K562 (cell line): ENCODE data around the gene GKN1.

Experiments
- RBBP5 ChIP-seq: fragments of 200-600 bp; sonication (generic); IDR thresholded peaks from 2 replicates; pipeline ENCODE4 v1.6.1; 2012; ENCODE audit warnings: borderline replicate concordance, mild to moderate bottlenecking, low read length, control low read depth, inconsistent platforms; ENCODE audit not compliant: insufficient read depth, poor library complexity, severe bottlenecking
- SOX6 ChIP-seq: fragments of 450-650 bp; IDR thresholded peaks from 2 replicates; pipeline ENCODE4 v1.6.1; 2014; ENCODE audit warnings: mild to moderate bottlenecking
- SP1 ChIP-seq: sonication (generic); formaldehyde crosslinking; IDR thresholded peaks from 2 replicates; pipeline ENCODE4 v1.8.1; 2022; ENCODE audit warnings: mild to moderate bottlenecking, missing genetic modification reagents
- TF ChIP-seq, protein P1 (sequence below), 2 experiments: fragments of 150-350 bp in 1 of 2; IDR thresholded peaks; 2 replicates each; pipeline ENCODE4 v1.6.1; 2012 to 2016; ENCODE audit warnings: low read depth in 2 of 2, low read length in 2 of 2, mild to moderate bottlenecking in 1 of 2, moderate library complexity in 1 of 2
- TF ChIP-seq, protein P2 (sequence below): fragments of 450-650 bp; formaldehyde crosslinking; IDR thresholded peaks from 2 replicates; pipeline ENCODE4 v1.4.0; 2022; ENCODE audit warnings: mild to moderate bottlenecking, moderate library complexity
- TF ChIP-seq, protein P3 (sequence below), 3 experiments: IDR thresholded peaks in 2 of 3; conservative IDR thresholded peaks in 1 of 3; 2 replicates each; pipeline ENCODE4 v1.5.1; 2011 to 2012; ENCODE audit warnings: low read length in 3 of 3, mild to moderate bottlenecking in 3 of 3, control low read depth in 2 of 3, improper control_type of control experiment in 1 of 3, inconsistent platforms in 1 of 3, low read depth in 1 of 3, mixed read lengths in 1 of 3, moderate library complexity in 1 of 3; ENCODE audit not compliant: insufficient read depth in 2 of 3

DNA sequence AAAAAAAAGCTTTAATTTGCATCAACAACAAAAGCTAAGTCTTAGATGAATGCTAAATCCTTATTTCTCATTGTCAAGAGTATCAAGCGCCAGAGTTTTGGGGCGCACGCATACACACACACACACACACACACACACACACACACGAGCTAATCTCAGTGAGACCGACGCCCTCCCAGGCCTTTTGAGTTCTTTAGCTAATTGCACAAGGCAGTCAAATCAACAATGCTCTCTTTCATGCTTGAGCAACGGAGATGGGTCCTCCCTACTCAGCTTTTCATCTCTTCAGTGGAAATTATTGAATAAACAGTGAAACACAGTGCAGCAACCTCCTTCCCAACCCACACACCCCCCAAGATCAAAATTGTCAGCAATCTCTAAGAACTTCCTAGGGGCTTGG is 19.2 kb downstream of the GKN1 start:
- TF ChIP-seq SP1 (CRISPR knock-in tag) (no peak), SOX6 (no peak), RBBP5 (no peak)
- TF ChIP-seq, protein P1, sequence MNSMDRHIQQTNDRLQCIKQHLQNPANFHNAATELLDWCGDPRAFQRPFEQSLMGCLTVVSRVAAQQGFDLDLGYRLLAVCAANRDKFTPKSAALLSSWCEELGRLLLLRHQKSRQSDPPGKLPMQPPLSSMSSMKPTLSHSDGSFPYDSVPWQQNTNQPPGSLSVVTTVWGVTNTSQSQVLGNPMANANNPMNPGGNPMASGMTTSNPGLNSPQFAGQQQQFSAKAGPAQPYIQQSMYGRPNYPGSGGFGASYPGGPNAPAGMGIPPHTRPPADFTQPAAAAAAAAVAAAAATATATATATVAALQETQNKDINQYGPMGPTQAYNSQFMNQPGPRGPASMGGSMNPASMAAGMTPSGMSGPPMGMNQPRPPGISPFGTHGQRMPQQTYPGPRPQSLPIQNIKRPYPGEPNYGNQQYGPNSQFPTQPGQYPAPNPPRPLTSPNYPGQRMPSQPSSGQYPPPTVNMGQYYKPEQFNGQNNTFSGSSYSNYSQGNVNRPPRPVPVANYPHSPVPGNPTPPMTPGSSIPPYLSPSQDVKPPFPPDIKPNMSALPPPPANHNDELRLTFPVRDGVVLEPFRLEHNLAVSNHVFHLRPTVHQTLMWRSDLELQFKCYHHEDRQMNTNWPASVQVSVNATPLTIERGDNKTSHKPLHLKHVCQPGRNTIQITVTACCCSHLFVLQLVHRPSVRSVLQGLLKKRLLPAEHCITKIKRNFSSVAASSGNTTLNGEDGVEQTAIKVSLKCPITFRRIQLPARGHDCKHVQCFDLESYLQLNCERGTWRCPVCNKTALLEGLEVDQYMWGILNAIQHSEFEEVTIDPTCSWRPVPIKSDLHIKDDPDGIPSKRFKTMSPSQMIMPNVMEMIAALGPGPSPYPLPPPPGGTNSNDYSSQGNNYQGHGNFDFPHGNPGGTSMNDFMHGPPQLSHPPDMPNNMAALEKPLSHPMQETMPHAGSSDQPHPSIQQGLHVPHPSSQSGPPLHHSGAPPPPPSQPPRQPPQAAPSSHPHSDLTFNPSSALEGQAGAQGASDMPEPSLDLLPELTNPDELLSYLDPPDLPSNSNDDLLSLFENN (IDR thresholded peaks at IDR 0.05; ENCODE audit: low read depth in 2 of 2, low read length in 2 of 2): no peak
- TF ChIP-seq, protein P2, sequence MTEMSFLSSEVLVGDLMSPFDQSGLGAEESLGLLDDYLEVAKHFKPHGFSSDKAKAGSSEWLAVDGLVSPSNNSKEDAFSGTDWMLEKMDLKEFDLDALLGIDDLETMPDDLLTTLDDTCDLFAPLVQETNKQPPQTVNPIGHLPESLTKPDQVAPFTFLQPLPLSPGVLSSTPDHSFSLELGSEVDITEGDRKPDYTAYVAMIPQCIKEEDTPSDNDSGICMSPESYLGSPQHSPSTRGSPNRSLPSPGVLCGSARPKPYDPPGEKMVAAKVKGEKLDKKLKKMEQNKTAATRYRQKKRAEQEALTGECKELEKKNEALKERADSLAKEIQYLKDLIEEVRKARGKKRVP: no peak
- TF ChIP-seq, protein P3, sequence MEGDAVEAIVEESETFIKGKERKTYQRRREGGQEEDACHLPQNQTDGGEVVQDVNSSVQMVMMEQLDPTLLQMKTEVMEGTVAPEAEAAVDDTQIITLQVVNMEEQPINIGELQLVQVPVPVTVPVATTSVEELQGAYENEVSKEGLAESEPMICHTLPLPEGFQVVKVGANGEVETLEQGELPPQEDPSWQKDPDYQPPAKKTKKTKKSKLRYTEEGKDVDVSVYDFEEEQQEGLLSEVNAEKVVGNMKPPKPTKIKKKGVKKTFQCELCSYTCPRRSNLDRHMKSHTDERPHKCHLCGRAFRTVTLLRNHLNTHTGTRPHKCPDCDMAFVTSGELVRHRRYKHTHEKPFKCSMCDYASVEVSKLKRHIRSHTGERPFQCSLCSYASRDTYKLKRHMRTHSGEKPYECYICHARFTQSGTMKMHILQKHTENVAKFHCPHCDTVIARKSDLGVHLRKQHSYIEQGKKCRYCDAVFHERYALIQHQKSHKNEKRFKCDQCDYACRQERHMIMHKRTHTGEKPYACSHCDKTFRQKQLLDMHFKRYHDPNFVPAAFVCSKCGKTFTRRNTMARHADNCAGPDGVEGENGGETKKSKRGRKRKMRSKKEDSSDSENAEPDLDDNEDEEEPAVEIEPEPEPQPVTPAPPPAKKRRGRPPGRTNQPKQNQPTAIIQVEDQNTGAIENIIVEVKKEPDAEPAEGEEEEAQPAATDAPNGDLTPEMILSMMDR (IDR thresholded peaks at IDR 0.05 in 2 of 3, conservative IDR thresholded peaks at IDR 0.05 in 1 of 3; ENCODE audit: insufficient read depth in 2 of 3, low read depth in 1 of 3, low read length in 3 of 3): no peak
